ENCODE measurements around the gene CDK4. TPM values are rescaled to one million over a fixed set of nuclear protein-coding genes. Genes with fewer than 3 reads are reported as not detected.

The CDK4 gene
- total RNA-seq, 2 donors from 2014 or later, result 150 to 154 TPM

DNA sequence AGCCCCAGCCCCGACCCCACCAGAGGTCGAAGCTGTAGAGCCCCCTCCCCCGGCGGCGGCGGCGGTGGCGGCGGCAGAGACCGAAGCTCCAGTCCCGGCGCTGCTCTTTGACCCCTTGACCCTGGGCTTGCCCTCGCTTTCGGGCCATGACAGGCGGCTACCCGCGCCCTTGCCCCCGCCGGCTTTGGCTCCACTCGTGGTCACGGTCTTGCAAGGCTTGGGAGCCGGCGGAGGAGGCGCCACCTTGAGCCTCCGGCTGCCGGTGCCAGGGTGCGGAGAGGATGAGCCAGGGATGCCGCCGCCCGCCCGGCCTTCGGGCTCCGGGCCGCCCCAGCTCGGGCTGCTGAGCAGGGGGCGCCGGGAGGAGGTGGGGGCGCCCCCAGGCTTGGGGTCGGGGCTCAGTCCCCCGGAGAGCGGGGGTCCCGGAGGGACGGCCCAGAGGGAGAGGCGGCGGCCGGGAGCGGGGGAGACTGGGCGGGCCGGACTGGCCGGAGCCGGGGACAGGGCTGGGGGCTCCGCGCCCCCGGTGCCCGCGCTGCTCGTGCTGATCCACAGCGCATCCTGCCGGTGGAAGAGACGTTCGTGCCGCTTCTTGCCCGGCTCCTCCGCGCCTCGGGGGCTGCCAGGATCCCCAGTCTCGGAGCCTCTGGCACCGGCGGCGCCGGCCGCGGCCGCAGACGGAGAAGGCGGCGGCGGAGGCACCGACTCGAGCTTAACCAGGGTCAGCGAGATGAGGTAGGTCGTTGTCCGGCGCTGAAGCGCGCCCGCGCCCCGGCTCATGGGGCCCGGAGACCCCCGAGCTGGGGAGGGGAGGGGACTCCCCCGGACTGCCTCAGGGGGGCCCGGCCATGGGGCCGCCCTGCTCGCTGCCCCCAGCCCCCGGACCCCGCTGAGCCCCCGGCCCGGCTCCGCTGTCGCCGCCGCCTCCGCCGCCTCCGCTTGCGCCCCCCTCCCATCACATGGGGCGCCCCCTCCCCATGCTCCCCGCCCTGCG is 14.3 kb downstream of the CDK4 start:
- no peak overlapping the region for H3K27ac Mint-ChIP-seq
- H3K9me3 Mint-ChIP-seq, result no peaks in the 10 kb centered on the region
- DNase-seq (no peak), ATAC-seq (replicated peaks in 1 of 2) (no peak)
- H3K27me3 Mint-ChIP-seq (ENCODE audit: low read depth), result no peaks in the 10 kb centered on the region
- peaks cover 2 to 7% of the 10 kb centered on the region in 2 donors for H3K36me3 Mint-ChIP-seq (ENCODE audit: insufficient read depth in 2 of 2)
- H3K4me1 Mint-ChIP-seq (ENCODE audit: low read depth), result peaks cover 45% of the 10 kb centered on the region
- H3K4me3 Mint-ChIP-seq, result no peak overlapping the region

DNA sequence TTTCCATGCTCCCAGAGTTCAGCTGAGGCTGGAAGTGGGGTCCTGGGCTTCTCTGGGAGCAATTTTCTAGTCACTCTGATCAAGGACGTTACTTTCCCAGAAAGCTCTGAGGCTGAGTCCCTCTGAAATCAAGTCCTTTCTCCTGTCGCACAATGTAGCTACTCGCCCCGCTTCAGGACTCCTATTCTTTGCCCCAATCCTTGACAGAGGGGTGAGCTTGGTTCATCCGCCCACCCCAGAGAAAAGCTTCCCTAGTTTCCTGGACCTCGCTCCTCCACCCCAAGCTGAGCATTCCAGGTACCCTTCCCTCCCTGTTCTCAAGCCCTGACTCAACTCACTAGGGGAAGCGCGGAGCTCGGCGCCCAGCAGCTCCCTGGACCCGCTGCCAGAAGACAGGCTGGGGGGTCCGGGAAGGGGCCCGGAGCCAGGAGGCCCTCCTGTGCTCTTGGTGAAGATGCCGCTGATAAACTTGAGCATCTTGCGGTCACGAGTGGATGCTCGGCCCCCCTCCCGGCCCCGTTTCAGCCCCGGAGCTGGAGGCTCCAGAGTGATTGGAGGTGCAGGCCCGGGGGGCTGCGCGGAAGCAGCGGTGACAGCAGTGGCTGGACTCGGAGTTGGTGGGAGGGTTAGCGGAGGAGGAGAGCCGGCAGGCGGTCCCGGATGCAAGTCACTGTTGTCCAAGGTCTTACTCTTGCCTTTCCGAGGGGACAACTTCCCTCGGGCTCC is 15.2 kb downstream of the CDK4 start:
- Mint-ChIP-seq H3K4me1 (ENCODE audit: low read depth) (peaks cover 36% of the 10 kb centered on the region), H3K27me3 (ENCODE audit: low read depth) (no peaks in the 10 kb centered on the region), H3K27ac (no peak overlapping the region), H3K4me3 (no peak overlapping the region), H3K9me3 (no peaks in the 10 kb centered on the region), H3K36me3 (ENCODE audit: insufficient read depth in 2 of 2) (peaks cover 2 to 7% of the 10 kb centered on the region in 2 donors)
- no peak for DNase-seq
- ATAC-seq (replicated peaks in 1 of 2), result no peak

DNA sequence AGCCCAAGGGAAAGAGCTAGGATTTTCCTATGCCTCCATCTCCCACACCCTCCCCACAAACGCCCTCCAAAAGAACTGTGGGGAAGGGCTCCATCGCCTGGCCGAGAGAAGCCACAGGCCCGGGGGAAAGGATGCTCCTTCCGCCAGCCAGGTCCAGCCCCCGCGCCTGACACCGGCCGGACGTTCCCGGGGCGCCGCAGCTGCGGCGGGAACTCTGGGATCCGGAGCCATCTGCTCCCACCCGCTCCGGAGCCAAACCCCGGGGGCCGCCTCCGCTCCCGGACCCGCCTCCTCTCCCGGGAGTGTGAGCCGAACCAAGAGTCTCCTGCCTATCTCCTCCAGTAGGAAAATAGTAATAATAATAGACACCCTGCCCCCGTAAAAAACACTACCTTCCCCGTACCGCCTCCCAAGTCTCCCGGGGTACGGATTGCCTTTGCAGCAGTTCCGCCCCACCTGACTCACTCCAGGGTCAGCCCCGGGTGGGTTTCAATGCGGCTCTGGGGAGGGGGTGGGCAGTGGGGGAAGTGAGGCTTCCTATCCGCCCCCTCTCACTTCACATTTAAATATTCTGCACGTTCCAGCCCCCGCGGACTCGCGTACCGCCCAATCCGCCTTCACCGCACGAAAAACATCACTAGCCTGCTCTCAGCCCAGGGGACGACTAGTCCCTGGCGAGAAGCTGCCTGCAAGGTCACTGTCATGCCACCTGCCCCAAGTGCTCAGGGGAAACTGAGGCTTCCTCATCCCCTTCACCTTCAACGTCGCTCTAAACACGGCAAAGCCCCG is 16.0 kb downstream of the CDK4 start:
- ATAC-seq (replicated peaks in 1 of 2) (no peak), DNase-seq (no peak)
- Mint-ChIP-seq H3K4me1 (ENCODE audit: low read depth) (peaks cover 32% of the 10 kb centered on the region), H3K9me3 (no peaks in the 10 kb centered on the region), H3K36me3 (ENCODE audit: insufficient read depth in 2 of 2) (peaks cover 2 to 11% of the 10 kb centered on the region in 2 donors), H3K27ac (no peak overlapping the region), H3K27me3 (ENCODE audit: low read depth) (no peaks in the 10 kb centered on the region), H3K4me3 (no peak overlapping the region)

DNA sequence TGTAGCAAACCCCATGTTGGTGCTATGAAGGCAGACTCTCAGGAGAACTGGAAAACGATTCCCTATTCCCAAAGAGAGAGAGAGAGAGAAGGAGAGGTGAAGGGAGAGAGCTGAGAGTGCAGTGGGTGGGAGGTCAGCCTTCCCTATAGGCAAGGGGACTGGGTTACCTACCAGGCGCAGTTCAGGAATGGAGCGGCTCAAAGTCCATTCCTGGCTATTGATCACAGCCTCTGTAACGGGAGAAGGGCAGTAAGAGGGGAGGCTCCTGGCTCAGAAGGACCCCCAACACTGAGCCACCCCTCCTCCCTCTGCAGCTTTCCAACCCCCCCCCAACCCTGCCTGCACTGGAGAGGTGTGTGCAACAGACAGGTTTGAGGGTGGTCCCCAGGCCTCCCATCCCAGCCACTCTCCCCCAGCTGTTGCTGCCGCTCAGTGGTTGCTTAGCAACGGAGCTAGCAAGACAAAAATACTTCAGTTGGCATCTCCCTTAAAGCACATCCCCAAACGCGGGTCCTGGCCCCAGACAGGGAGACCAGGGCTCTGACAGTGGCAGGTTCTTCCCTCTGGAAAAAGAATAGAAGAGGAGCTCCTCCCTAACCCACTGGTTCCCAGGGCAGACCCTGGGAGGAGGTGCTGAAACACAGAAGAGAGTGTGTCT is 16.8 kb downstream of the CDK4 start:
- H3K36me3 Mint-ChIP-seq (ENCODE audit: insufficient read depth in 2 of 2), result peaks cover 2 to 10% of the 10 kb centered on the region in 2 donors
- H3K27ac Mint-ChIP-seq, result peak overlapping the region; percentile 6
- peaks cover 24% of the 10 kb centered on the region for H3K4me1 Mint-ChIP-seq (ENCODE audit: low read depth)
- no peaks in the 10 kb centered on the region for H3K27me3 Mint-ChIP-seq (ENCODE audit: low read depth)
- no peak for DNase-seq
- no peaks in the 10 kb centered on the region for H3K9me3 Mint-ChIP-seq
- ATAC-seq (replicated peaks in 1 of 2), result no peak
- H3K4me3 Mint-ChIP-seq, result no peak overlapping the region

DNA sequence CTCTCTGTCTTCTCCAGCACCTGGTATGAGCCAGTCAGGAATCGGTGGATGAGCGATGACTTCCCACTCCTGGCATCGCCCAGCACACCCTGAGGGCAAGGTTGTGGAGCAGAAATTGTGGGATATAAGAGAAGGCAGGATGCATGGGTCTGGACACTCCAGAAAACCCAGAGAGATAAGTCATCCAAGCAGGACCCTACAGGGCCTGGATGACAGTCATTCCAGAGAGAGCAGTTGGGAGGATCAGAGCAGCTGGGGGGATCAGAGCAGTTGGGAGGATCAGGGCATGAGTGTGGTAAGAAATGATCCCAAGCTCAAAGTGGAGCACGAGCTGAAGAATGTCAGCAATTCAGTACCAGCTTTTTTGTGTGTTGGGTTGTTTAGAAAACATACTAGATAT is 17.5 kb downstream of the CDK4 start:
- H3K36me3 Mint-ChIP-seq (ENCODE audit: insufficient read depth in 2 of 2), result peaks cover 2 to 10% of the 10 kb centered on the region in 2 donors
- no peak overlapping the region for H3K4me3 Mint-ChIP-seq
- H3K27ac Mint-ChIP-seq, result peak overlapping the region; percentile 14

DNA sequence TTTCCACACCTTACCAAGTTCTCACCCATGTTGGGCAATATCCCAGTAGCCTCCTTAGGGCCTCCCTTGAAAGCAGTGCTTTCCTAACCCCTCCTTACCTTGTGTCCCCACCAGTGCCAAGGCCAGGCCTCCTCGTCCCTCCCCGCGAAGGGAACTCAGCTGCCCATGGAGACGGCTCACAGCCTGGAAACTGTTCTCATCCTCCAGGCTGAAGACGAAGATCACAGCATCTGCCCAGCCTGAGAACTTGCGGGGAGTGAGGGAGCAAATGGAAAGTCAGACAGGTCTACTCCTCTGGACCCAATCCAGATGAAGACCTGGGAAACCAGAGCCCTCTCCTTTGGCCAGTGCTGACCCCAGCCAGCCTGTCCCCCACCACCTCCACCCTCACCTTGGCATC is 18.2 kb downstream of the CDK4 start:
- ATAC-seq (replicated peaks in 1 of 2) (no peak), DNase-seq (no peak)
- Mint-ChIP-seq H3K4me1 (ENCODE audit: low read depth) (peaks cover 10% of the 10 kb centered on the region), H3K4me3 (no peak overlapping the region), H3K27ac (no peak overlapping the region), H3K36me3 (ENCODE audit: insufficient read depth in 2 of 2) (peaks cover 4 to 10% of the 10 kb centered on the region in 2 donors), H3K27me3 (ENCODE audit: low read depth) (no peaks in the 10 kb centered on the region), H3K9me3 (no peaks in the 10 kb centered on the region)

More for the DNA sequence above, 17.5 kb downstream of the CDK4 start:
- ATAC-seq (replicated peaks in 1 of 2), result no peak
- DNase-seq, result no peak
- peaks cover 16% of the 10 kb centered on the region for H3K4me1 Mint-ChIP-seq (ENCODE audit: low read depth)
- no peaks in the 10 kb centered on the region for H3K27me3 Mint-ChIP-seq (ENCODE audit: low read depth)
- H3K9me3 Mint-ChIP-seq, result no peaks in the 10 kb centered on the region

DNA sequence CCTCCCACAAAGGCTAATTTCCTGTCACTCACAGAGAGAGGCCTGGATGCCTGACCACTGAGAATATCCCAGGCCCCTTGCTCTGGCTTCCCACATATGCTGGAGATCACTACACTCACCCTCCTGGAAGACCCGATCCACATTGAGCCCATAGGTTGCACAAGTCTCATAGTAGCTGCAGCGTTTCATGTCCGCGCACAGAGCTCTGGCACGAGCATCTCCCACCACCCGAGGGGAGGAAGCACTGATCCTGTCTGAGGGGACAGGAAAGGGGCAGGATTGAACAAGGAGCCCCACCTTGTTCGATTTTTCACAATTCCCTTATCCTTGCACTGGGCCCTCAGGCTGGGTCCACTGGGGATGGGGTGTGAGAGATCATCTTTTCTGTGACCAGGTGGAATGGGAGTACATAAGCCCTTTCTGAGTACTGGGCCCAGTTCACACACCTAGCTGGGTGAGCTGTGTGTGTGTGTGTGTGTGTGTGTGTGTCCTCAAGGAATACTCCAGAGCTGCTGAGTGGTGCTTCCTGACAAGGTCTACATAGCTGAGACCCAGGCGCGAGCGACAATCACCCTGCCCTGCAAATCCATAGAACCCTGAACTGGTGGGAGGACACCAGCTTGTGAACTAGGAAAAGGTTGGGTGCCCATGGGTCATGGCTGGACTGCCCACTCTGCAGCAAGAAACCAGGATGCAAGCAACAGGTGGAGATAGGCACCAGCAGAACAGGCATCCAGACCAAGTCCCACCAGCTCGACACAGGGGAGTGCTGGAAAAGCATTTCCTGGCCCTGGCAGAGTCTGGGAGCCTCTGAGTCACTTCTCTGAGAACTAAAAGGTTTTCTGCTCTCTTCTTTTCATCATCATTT is 19.1 kb downstream of the CDK4 start:
- Mint-ChIP-seq H3K27me3 (ENCODE audit: low read depth) (no peaks in the 10 kb centered on the region), H3K27ac (no peak overlapping the region), H3K4me1 (ENCODE audit: low read depth) (peaks cover 9% of the 10 kb centered on the region), H3K36me3 (ENCODE audit: insufficient read depth in 2 of 2) (peaks cover 6 to 12% of the 10 kb centered on the region in 2 donors), H3K9me3 (no peaks in the 10 kb centered on the region), H3K4me3 (no peak overlapping the region)
- no peak for DNase-seq
- no peak for ATAC-seq (replicated peaks in 1 of 2)

DNA sequence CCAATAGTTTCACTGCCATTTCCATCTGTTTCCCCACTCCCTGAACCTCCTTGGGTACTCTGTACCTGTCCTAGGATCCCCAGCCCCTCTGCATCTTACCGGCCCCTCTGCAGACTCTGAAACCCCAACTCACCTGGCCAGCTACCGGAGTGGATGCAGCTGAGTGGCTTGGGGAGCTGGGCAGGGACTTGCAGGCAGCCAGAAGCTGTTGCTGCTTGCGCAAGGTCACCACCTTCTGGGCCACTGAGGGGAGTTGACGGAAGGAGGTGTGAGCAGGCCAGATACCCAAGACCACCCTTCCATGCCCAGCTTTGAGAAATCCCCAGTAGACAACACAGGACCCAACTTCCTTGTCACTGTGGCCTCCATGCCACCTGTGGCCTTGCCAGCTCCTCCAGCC is 19.8 kb downstream of the CDK4 start:
- no peak for DNase-seq
- Mint-ChIP-seq H3K4me1 (ENCODE audit: low read depth) (peaks cover 9% of the 10 kb centered on the region), H3K27me3 (ENCODE audit: low read depth) (no peaks in the 10 kb centered on the region), H3K27ac (no peak overlapping the region), H3K4me3 (no peak overlapping the region), H3K9me3 (no peaks in the 10 kb centered on the region), H3K36me3 (ENCODE audit: insufficient read depth in 2 of 2) (peaks cover 10 to 16% of the 10 kb centered on the region in 2 donors)
- ATAC-seq (replicated peaks in 1 of 2), result no peak

DNA sequence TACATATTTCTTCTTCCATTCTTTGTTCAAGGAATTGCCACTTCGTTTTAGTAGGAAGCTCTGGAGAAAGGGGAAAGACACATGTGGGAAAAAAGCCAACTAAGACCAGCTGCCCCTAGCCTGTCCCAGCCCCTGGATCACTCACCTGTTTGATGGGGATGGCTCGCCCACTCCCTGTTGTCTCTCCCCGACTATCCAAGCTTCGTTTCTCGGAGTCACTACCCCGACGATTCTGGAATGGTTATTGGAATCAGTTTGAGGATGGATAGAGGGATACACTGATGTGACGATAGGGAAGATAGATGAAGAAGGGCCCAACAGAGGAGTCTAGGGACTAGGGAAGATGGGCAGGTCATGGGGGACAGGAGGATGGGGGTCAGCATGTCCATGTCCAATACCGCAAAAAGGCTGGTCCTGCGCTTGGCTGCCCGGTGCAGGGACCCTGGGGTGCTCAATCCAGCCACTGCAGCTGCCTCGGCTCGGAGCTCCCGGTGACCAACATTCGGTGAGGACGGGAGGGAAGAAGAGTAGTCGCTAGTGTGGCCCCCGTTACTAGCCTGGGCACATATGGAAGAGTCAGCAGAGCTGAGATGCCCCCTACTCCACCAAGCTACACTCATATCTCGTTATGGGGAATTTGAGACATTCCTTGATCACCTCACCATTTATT is 20.6 kb downstream of the CDK4 start:
- peaks cover 4% of the 10 kb centered on the region for H3K4me1 Mint-ChIP-seq (ENCODE audit: low read depth)
- H3K36me3 Mint-ChIP-seq (ENCODE audit: insufficient read depth in 2 of 2), result peaks cover 10 to 14% of the 10 kb centered on the region in 2 donors
- H3K4me3 Mint-ChIP-seq, result no peak overlapping the region
- no peak for DNase-seq
- H3K9me3 Mint-ChIP-seq, result no peaks in the 10 kb centered on the region
- no peak for ATAC-seq (replicated peaks in 1 of 2)
- H3K27me3 Mint-ChIP-seq (ENCODE audit: low read depth), result no peaks in the 10 kb centered on the region
- no peak overlapping the region for H3K27ac Mint-ChIP-seq

DNA sequence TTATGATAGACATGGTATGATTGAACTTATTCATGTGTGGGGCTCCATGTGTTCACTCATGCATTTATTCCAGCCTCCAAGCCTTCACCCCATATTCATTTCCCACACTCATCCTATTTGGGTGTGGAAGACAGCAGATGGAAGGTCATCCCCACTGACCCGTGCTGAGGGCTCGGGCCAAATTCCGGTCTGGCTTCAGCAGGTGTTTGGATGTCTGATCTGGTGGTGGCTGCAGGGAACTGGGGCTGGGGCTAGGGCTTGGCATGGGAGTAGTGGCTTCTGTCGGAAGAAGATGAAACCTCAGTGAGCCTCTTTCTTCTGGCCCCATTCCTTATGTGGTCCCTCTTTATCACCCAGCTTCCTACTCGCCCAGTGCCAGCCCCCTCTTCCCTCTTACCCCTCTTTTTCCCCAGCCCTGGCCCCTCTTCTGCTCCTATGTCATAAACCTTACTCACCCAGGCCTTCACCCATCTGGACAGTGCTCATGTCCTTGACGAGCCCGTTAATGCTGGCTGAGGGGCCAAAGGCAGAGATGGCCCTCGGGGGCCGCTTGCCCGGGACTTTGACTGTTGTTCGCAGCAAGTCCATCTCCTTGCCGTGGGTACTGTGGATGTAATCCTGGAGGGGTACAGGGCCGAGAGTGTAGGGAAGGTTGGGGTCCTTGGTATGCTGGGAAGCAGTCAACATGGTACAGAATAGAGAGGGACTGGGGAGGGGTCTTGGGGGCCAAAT is 21.6 kb downstream of the CDK4 start:
- no peak for DNase-seq
- H3K27ac Mint-ChIP-seq, result no peak overlapping the region
- no peaks in the 10 kb centered on the region for H3K27me3 Mint-ChIP-seq (ENCODE audit: low read depth)
- no peaks in the 10 kb centered on the region for H3K4me1 Mint-ChIP-seq (ENCODE audit: low read depth)
- no peaks in the 10 kb centered on the region for H3K9me3 Mint-ChIP-seq
- ATAC-seq (replicated peaks in 1 of 2), result no peak
- H3K4me3 Mint-ChIP-seq, result no peak overlapping the region
- H3K36me3 Mint-ChIP-seq (ENCODE audit: insufficient read depth in 2 of 2), result peaks cover 12 to 18% of the 10 kb centered on the region in 2 donors

DNA sequence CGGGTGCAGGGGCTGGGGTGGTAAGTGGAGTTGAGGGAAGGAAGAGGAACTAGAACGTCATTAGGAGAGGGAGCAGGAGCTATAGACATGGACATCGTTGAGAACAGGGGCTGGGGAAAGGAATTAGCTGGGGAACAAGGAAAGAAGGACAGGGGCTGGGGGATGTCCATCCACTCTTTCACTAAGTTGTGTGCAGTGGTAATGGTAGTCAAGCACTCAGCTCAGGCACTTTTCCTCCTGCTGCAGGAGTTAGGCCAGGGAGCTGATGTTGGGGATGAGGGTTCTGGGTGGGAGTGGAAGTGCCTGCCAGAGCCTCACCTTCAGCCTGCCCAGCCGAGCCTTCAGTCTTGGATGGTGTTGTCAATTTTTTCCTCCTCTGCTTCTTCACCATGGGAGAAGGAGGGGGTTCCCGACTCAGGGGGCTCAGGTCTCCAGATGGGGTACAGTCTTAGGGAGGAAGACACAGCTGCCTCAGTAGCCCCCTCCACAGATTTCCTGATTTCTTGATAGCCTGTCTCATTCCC is 22.7 kb downstream of the CDK4 start:
- Mint-ChIP-seq H3K27ac (peak overlapping the region; percentile 56), H3K4me1 (ENCODE audit: low read depth) (no peaks in the 10 kb centered on the region), H3K36me3 (ENCODE audit: insufficient read depth in 2 of 2) (peaks cover 12 to 20% of the 10 kb centered on the region in 2 donors), H3K4me3 (no peak overlapping the region), H3K9me3 (no peaks in the 10 kb centered on the region), H3K27me3 (ENCODE audit: low read depth) (no peaks in the 10 kb centered on the region)
- no peak for DNase-seq
- no peak for ATAC-seq (replicated peaks in 1 of 2)
